ENCODE data around the gene FOXP1.
"Not testable (repeated sequence)": the region's sequence is repeated elsewhere in the genome, so short reads cannot be mapped to it uniquely, and the experiment has no call there.

The FOXP1 gene

DNA sequence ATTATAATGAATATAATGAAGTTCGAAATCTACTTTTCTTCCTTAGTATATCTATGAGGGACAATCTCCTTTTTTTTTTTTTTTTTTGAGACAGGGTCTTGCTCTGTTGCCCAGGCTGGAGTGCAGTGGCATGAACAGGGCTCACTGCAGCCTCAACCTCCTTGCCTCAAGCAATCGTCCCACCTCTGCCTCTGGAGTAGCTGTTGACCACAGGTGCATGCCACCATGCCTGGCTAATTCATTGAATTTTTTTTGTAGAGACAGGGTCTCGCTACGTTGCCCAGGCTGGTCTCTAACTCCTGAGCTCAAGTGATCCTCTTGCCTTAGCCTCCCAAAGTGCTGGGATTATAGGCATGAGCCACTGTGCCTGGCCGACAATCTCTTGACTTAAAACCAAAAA, 607.5 kb downstream of the FOXP1 start:
- not testable (repeated sequence) for DNase-seq (ENCODE audit: low spot score)

- DNase-seq (ENCODE audit: low spot score) = no peak
Observed at GRCh38 chr3:70974747-70975146, 608.8 kb downstream of the FOXP1 start.

DNA sequence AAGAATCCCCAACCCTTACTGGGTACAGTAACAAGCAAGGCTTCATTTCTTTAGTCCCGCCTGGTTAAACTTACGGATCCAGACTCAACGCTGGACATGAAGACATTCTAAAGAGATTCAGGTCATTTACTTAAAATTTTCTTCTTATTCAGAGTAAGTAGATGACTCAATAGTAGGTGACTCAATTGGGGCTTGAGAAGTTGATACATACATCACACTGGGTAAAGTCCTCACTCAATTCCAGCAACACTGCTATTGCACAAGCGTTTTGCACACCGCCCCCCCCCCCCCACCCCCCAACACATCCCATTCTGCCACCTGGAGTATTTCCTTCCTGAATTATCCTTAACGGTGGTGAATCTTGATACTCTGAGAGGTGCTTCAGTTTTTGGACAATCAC, 610.0 kb downstream of the FOXP1 start:
- no peak for DNase-seq (ENCODE audit: low spot score)

DNA sequence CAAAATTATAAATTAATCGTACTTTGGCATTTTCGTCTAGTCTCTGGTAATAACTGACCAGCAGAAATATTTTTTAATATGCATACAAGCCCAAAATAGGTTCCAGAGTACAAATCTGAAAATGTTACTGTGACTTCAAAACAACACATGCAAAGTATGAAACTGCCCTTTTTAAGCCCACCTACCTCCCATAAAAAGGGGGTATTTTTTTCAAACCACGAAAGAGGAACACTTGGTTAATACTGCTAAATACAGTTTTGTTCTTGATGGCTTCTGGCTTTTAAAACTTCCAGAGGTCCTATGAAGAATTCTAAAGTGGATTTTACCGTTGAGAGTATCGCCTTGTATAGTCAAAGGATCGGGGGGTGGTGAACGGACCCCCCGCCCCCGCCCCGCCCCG, 610.7 kb downstream of the FOXP1 start:
- no peak for DNase-seq (ENCODE audit: low spot score)

GRCh38 chr3:70970952-70971351, 612.6 kb downstream of the FOXP1 start:
- DNase-seq (ENCODE audit: low spot score) = no peak

- DNase-seq (ENCODE audit: low spot score) = no peak
Observed at GRCh38 chr3:70970171-70970570, 613.4 kb downstream of the FOXP1 start.

- DNase-seq (ENCODE audit: low spot score) = no peak
Observed at GRCh38 chr3:70963431-70964275, 619.9 kb downstream of the FOXP1 start.

GRCh38 chr3:70959506-70960291, 623.8 kb downstream of the FOXP1 start:
- no peak for DNase-seq (ENCODE audit: low spot score)

DNA sequence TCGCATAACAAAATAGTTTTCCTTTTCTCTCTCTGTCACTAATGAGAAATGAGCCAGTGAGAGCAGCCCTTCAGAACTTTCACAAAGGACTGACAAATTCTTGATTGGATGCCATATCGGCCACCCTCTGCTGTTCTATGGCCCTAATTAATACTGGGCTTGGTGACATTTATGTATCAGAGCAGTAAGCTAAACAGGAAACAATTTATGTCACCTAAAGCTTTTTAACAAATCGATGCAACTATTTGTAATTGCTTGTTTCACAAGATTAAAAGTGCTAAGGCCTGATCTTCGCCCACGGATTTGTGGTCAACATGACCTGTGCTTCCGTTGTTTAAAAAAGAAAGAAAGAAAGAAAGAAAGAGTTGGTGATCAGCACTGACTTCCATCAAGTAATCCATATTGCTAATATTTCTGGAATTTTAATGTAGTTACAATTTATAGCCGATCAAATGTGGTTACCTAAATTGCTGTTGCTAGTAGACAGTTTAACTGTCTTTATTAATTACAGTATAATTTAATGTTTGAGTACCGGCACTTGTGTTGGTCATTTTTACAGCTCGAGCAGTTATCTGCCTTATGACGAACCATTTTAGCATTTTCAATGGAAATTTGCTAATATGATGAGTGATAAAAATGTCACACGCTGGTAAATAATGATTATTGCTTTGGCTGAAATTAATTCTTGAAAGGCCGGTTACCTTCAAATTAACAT, 631.3 kb downstream of the FOXP1 start:
- no peak for DNase-seq (ENCODE audit: low spot score)

DNA sequence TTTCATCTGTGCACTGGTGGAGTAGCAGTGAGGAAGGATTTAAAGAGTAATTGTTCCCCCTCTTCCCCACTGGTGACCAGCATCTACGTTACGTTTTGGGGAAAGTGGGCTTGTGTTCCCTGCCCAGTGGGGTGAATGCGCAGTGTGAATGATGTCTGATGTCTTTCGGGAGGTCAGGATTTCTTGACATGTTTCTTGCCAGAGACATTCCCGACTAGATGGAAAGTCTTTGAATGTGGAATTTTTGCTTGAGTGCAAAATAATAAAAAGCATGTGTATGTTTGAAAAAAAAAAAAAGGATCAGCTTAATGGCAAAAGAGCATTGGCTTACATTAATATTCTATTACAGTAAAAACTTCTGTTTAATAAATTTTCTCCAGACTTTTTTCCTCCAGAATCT, 632.2 kb downstream of the FOXP1 start:
- DNase-seq (ENCODE audit: low spot score) = no peak

DNA sequence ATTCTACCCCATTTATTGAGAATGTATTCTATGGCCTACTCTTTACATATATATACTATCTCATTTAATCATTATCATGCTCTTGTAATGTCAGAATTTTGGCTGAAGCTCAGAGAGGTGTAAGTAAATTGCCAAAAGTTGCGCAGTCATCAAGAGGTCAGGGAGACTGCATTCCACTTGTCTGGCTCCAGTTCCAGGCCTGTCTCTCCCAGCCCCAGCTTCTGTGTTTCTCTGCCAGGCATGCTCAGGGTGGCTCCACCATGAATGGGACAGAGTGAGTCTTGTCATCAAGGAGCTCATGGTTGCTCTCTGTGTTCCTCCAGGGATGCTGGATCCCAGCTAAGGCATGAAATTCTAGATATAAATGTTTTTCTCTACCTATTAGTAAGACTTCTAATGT, 635.9 kb downstream of the FOXP1 start:
- DNase-seq (ENCODE audit: low spot score) = no peak

- DNase-seq (ENCODE audit: low spot score) = no peak
Observed at GRCh38 chr3:70943886-70944285, 639.6 kb downstream of the FOXP1 start.

DNA sequence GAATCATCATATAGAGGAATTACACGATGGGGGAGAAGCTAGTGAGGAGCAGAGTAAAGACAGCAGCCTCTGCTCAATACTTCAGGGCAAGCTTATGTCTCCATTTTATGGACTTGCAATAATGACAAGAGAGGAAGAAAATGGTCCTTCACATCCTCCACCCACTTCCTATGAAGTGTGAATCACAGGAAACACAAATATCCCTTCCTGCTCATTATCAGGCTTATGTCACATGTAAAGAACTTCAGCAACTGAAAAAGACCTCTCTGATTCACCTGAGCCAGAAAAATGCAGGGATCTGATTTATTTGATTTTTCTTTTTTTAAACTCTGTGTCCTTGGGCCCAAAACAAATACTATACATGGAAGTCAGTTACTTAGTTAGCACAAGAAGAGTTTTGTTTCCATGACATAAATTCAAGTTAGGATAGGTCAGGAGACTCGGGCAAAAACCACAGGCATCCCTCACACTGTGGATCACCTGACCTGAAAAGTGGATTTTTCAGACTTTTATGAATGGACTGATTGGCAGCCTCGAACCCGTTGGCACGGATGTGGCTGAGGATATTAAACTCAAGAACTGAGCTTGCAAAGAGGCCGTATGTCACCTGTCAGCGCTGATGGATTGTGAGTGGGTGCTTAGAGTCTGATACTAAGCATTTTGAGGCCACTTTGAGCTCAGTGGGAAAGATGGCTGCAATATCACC, 650.3 kb downstream of the FOXP1 start:
- no peak for DNase-seq (ENCODE audit: low spot score)

DNA sequence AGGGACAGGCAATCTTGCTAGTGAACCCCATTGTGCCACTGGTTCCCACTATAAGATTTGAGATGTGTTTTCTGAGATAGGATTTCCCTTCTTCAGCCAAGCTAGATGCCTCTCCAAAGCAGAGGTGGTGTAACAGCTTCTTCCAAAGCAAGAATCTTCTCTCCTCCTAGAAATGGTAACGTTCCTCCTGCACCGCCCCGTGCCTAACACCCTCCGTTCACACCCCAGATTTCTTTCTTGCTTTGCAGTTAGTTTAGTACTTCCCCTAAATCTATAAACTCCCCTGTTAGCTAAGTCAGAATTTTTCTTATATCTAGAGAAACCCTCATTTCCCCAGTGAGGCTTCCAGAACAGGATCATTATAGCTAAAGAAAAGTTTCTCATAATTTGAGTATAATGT, 653.5 kb downstream of the FOXP1 start:
- DNase-seq (ENCODE audit: low spot score) = no peak

GRCh38 chr3:70927239-70927638, 656.3 kb downstream of the FOXP1 start:
- no peak for DNase-seq (ENCODE audit: low spot score)

- no peak for DNase-seq (ENCODE audit: low spot score)
Observed at GRCh38 chr3:70926835-70927234, 656.7 kb downstream of the FOXP1 start.

DNA sequence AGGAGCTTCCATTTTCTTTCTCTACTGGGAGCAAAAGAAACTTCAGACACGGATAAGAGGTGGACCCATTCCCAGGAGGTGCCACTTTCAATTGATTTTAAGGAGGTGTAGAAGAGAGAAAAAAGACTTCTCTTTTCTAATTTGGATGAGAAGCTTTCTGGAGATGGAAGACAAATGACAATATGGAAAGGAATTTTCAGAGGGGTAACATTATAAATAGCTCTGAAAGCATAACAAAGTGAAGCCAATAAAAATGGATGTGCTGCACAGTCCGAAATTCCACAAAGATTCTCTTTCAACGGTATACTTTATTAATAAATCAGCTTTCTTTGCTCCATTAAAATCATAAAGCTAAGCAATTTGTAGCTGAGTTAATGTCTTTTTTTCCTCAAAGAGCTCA, 663.9 kb downstream of the FOXP1 start:
- no peak for DNase-seq (ENCODE audit: low spot score)

DNA sequence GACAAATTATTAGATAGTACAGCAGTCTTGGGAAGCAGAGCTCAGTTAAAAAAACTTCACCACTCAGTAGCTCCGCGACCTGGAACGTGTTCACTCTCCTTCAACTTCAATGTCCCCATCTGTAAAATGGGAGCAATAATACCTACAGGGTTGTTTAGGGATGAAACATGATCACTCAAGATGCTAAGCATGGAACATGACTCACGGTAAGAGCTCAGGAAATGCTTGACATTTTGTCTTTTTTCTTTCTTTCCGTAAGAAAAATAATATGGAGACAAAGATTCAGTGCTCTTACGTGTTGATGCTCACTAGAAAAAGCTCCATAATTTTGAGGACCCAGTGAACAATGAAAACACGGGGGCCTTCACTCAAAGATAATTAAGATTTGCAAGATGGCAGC, 664.4 kb downstream of the FOXP1 start:
- DNase-seq (ENCODE audit: low spot score) = no peak

GRCh38 chr3:70916375-70917055, 667.0 kb downstream of the FOXP1 start:
- DNase-seq (ENCODE audit: low spot score) = no peak

DNA sequence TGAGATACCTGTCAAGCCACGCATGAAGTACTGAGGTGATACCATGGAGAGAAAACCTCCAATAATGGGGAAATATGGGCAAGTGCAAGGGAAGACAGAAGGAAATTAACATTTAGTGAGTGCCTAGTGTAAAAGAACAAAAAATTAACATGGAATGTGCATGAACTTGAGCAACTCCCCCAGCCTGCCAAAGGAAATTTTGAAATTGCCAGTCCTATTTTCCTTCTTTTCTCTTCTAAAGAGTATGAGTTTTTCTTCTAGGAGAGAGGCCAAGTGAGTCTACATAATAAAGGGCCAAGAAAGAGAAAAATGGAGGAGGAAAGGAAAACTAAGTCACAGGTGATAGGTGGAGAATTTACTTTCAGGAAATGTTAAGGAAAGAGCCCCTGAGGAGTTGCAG, 668.7 kb downstream of the FOXP1 start:
- DNase-seq (ENCODE audit: low spot score) = no peak

- DNase-seq (ENCODE audit: low spot score) = no peak
Observed at GRCh38 chr3:70911719-70912118, 671.8 kb downstream of the FOXP1 start.

GRCh38 chr3:70905491-70905890, 678.0 kb downstream of the FOXP1 start:
- DNase-seq (ENCODE audit: low spot score) = no peak

All from left forelimb (tissue), 1 donor.